HEK293 (cell line): ENCODE results near the gene R3HDML.

Experiments
- BCL11A ChIP-seq: fragments of 450-650 bp; formaldehyde crosslinking; IDR thresholded peaks from 2 replicates; pipeline ENCODE4 v1.5.1; 2016; ENCODE audit warnings: low read depth, missing biosample characterization, missing genetic modification characterization
- BCL11B ChIP-seq: fragments of 450-650 bp; formaldehyde crosslinking; IDR thresholded peaks from 2 replicates; pipeline ENCODE4 v1.5.1; 2016; ENCODE audit warnings: low read depth, missing biosample characterization, missing genetic modification characterization
- FEZF1 ChIP-seq: fragments of 450-650 bp; formaldehyde crosslinking; IDR thresholded peaks from 2 replicates; pipeline ENCODE4 v1.5.1; 2016; ENCODE audit warnings: missing biosample characterization, missing genetic modification characterization
- KLF8 ChIP-seq: fragments of 450-650 bp; formaldehyde crosslinking; IDR thresholded peaks from 2 replicates; pipeline ENCODE4 v1.5.1; 2016; ENCODE audit warnings: missing biosample characterization, missing genetic modification characterization
- OVOL3 ChIP-seq: fragments of 450-650 bp; formaldehyde crosslinking; IDR thresholded peaks from 2 replicates; pipeline ENCODE4 v1.5.1; 2016; ENCODE audit warnings: missing biosample characterization, missing genetic modification characterization
- PATZ1 ChIP-seq: fragments of 450-650 bp; formaldehyde crosslinking; IDR thresholded peaks from 2 replicates; pipeline ENCODE4 v1.5.1; 2016; ENCODE audit warnings: missing biosample characterization, missing genetic modification characterization
- PRDM4 ChIP-seq: fragments of 450-650 bp; formaldehyde crosslinking; IDR thresholded peaks from 2 replicates; pipeline ENCODE4 v1.5.1; 2017; ENCODE audit warnings: missing biosample characterization, missing genetic modification characterization
- SP3 ChIP-seq: fragments of 450-650 bp; formaldehyde crosslinking; IDR thresholded peaks from 2 replicates; pipeline ENCODE4 v1.5.1; 2016; ENCODE audit warnings: missing biosample characterization, missing genetic modification characterization
- TRIM28 ChIP-seq: IDR thresholded peaks from 2 replicates; pipeline ENCODE4 v1.6.1; 2011; ENCODE audit warnings: low read length, control low read depth, borderline replicate concordance
- ZBTB21 ChIP-seq: fragments of 450-650 bp; formaldehyde crosslinking; IDR thresholded peaks from 2 replicates; pipeline ENCODE4 v1.5.1; 2017; ENCODE audit warnings: missing biosample characterization, missing genetic modification characterization
- ZFP37 ChIP-seq: fragments of 450-650 bp; formaldehyde crosslinking; IDR thresholded peaks from 2 replicates; pipeline ENCODE4 v1.5.1; 2016; ENCODE audit warnings: missing biosample characterization, missing genetic modification characterization
- ZFP69B ChIP-seq: fragments of 450-650 bp; formaldehyde crosslinking; IDR thresholded peaks from 2 replicates; pipeline ENCODE4 v1.5.1; 2016; ENCODE audit warnings: missing biosample characterization, missing genetic modification characterization
- ZNF155 ChIP-seq: fragments of 450-650 bp; formaldehyde crosslinking; IDR thresholded peaks from 2 replicates; pipeline ENCODE4 v1.5.1; 2016; ENCODE audit warnings: missing biosample characterization, missing genetic modification characterization
- ZNF184 ChIP-seq: fragments of 450-650 bp; IDR thresholded peaks from 2 replicates; pipeline ENCODE4 v1.5.1; 2018; ENCODE audit warnings: missing biosample characterization, mild to moderate bottlenecking, missing genetic modification characterization
- ZNF214 ChIP-seq: fragments of 450-650 bp; formaldehyde crosslinking; IDR thresholded peaks from 2 replicates; pipeline ENCODE4 v1.5.1; 2017; ENCODE audit warnings: missing biosample characterization, mild to moderate bottlenecking, missing genetic modification characterization, borderline replicate concordance
- ZNF335 ChIP-seq: fragments of 450-650 bp; formaldehyde crosslinking; conservative IDR thresholded peaks from 2 replicates; pipeline ENCODE4 v1.5.1; 2016; ENCODE audit warnings: missing biosample characterization, missing genetic modification characterization
- ZNF350 ChIP-seq: fragments of 450-650 bp; formaldehyde crosslinking; IDR thresholded peaks from 2 replicates; pipeline ENCODE4 v1.5.0; 2017; ENCODE audit warnings: missing biosample characterization, mild to moderate bottlenecking, missing genetic modification characterization
- ZNF423 ChIP-seq: fragments of 450-650 bp; formaldehyde crosslinking; IDR thresholded peaks from 2 replicates; pipeline ENCODE4 v1.5.1; 2016; ENCODE audit warnings: missing biosample characterization, missing genetic modification characterization
- ZNF473 ChIP-seq: fragments of 450-650 bp; formaldehyde crosslinking; IDR thresholded peaks from 2 replicates; pipeline ENCODE4 v1.5.1; 2017; ENCODE audit warnings: missing biosample characterization, missing genetic modification characterization
- ZNF501 ChIP-seq: fragments of 450-650 bp; formaldehyde crosslinking; IDR thresholded peaks from 2 replicates; pipeline ENCODE4 v1.5.1; 2016; ENCODE audit warnings: missing biosample characterization, missing genetic modification characterization
- ZNF510 ChIP-seq: fragments of 450-650 bp; formaldehyde crosslinking; IDR thresholded peaks from 2 replicates; pipeline ENCODE4 v1.5.1; 2018; ENCODE audit warnings: mild to moderate bottlenecking, missing genetic modification characterization, missing biosample characterization; ENCODE audit not compliant: insufficient replicate concordance
- ZNF544 ChIP-seq: fragments of 450-650 bp; formaldehyde crosslinking; IDR thresholded peaks from 2 replicates; pipeline ENCODE4 v1.5.0; 2017; ENCODE audit warnings: missing biosample characterization, missing genetic modification characterization
- ZNF626 ChIP-seq: fragments of 450-650 bp; sonication (Bioruptor Pico); formaldehyde crosslinking; IDR thresholded peaks from 2 replicates; pipeline ENCODE4 v1.5.1; 2018; ENCODE audit warnings: missing biosample characterization, missing genetic modification characterization, inconsistent platforms
- ZNF629 ChIP-seq: fragments of 450-650 bp; formaldehyde crosslinking; IDR thresholded peaks from 2 replicates; pipeline ENCODE4 v1.5.1; 2017; ENCODE audit warnings: missing biosample characterization, missing genetic modification characterization
- ZNF639 ChIP-seq: fragments of 450-650 bp; formaldehyde crosslinking; IDR thresholded peaks from 2 replicates; pipeline ENCODE4 v1.5.1; 2016; ENCODE audit warnings: missing biosample characterization, missing genetic modification characterization
- ZNF658 ChIP-seq: fragments of 450-650 bp; formaldehyde crosslinking; IDR thresholded peaks from 2 replicates; pipeline ENCODE4; 2016; ENCODE audit warnings: missing biosample characterization, missing genetic modification characterization
- ZNF768 ChIP-seq: fragments of 450-650 bp; formaldehyde crosslinking; IDR thresholded peaks from 2 replicates; pipeline ENCODE4 v1.5.1; 2018; ENCODE audit warnings: missing biosample characterization, mild to moderate bottlenecking, missing genetic modification characterization
- ZNF843 ChIP-seq: fragments of 450-650 bp; formaldehyde crosslinking; IDR thresholded peaks from 2 replicates; pipeline ENCODE4 v1.5.1; 2016; ENCODE audit warnings: missing biosample characterization, missing genetic modification characterization
- TF ChIP-seq, protein P1 (sequence below): fragments of 450-650 bp; formaldehyde crosslinking; IDR thresholded peaks from 2 replicates; pipeline ENCODE4; 2016; ENCODE audit warnings: missing biosample characterization, missing genetic modification characterization
- TF ChIP-seq, protein P2 (sequence below): fragments of 450-650 bp; formaldehyde crosslinking; conservative IDR thresholded peaks from 2 replicates; pipeline ENCODE4 v1.5.1; 2016; ENCODE audit warnings: low read depth, missing biosample characterization, missing genetic modification characterization

Gene R3HDML

DNA sequence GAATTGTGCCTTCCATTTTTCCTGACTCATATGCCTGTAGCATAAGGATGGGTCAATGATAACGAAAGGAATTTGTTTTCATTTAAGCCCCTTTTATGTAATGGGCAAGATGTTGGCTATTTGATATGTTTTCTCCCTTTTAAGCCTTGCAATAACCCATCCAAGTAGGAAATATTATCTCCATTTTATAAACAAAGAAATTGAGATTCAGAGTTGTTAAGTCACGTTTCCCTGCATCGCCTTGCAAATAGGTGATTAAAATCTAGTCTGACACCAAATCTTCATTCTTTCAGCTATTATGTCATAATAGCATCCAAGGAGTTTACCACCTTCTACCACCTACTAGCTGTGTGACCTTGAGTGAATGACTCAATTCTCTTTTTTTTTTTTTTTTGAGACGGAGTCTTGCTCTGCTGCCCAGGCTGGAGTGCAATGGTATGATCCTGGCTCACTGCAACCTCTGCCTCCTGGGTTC, 25.7 kb downstream of the R3HDML start (continued):
- TF ChIP-seq ZNF639 (tag by site-specific recombination) (peak; percentile 92; the same call in 1 of the 2 replicates), ZNF155 (tag by site-specific recombination) (no peak), ZNF510 (tag by site-specific recombination) (no peak), OVOL3 (tag by site-specific recombination) (no peak), ZFP37 (tag by site-specific recombination) (0 out of 2 replicates have a peak, but pooled peaks have one; percentile 68), ZNF544 (no peak), PRDM4 (tag by site-specific recombination) (0 out of 2 replicates have a peak, but pooled peaks have one; percentile 16), ZNF335 (tag by site-specific recombination) (peak; percentile 31; the same call in 1 of the 2 replicates), PATZ1 (tag by site-specific recombination) (no peak), ZNF658 (no peak), ZNF626 (no peak), ZNF214 (no peak), ZNF768 (tag by site-specific recombination) (no peak), ZNF501 (tag by site-specific recombination) (no peak), ZFP69B (0 out of 2 replicates have a peak, but pooled peaks have one; percentile 29), KLF8 (tag by site-specific recombination) (peak; percentile 96), BCL11B (tag by site-specific recombination) (no peak), ZNF184 (tag by site-specific recombination) (0 out of 2 replicates have a peak, but pooled peaks have one; percentile 51), ZNF473 (tag by site-specific recombination) (no peak), TRIM28 (no peak), ZNF629 (tag by site-specific recombination) (peak; percentile 96), ZNF350 (tag by site-specific recombination) (no peak), FEZF1 (tag by site-specific recombination) (peak; percentile 44; the same call in 1 of the 2 replicates), ZNF843 (tag by site-specific recombination) (peak; percentile 87), ZBTB21 (tag by site-specific recombination) (peak; percentile 78; the same call in 1 of the 2 replicates), ZNF423 (no peak), SP3 (tag by site-specific recombination) (peak; percentile 44; the same call in 1 of the 2 replicates), BCL11A (peak; percentile 99)
- TF ChIP-seq, protein P1, sequence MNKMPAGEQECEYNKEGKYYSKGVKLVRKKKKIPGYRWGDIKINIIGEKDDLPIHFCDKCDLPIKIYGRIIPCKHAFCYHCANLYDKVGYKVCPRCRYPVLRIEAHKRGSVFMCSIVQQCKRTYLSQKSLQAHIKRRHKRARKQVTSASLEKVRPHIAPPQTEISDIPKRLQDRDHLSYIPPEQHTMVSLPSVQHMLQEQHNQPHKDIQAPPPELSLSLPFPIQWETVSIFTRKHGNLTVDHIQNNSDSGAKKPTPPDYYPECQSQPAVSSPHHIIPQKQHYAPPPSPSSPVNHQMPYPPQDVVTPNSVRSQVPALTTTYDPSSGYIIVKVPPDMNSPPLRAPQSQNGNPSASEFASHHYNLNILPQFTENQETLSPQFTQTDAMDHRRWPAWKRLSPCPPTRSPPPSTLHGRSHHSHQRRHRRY (tag by site-specific recombination), result no peak
- TF ChIP-seq, protein P2, sequence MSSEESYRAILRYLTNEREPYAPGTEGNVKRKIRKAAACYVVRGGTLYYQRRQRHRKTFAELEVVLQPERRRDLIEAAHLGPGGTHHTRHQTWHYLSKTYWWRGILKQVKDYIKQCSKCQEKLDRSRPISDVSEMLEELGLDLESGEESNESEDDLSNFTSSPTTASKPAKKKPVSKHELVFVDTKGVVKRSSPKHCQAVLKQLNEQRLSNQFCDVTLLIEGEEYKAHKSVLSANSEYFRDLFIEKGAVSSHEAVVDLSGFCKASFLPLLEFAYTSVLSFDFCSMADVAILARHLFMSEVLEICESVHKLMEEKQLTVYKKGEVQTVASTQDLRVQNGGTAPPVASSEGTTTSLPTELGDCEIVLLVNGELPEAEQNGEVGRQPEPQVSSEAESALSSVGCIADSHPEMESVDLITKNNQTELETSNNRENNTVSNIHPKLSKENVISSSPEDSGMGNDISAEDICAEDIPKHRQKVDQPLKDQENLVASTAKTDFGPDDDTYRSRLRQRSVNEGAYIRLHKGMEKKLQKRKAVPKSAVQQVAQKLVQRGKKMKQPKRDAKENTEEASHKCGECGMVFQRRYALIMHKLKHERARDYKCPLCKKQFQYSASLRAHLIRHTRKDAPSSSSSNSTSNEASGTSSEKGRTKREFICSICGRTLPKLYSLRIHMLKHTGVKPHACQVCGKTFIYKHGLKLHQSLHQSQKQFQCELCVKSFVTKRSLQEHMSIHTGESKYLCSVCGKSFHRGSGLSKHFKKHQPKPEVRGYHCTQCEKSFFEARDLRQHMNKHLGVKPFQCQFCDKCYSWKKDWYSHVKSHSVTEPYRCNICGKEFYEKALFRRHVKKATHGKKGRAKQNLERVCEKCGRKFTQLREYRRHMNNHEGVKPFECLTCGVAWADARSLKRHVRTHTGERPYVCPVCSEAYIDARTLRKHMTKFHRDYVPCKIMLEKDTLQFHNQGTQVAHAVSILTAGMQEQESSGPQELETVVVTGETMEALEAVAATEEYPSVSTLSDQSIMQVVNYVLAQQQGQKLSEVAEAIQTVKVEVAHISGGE (tag by site-specific recombination), result no peak
